AG09309 (cell line): ENCODE results near the gene ADGRV1.
A peak's percentile ranks its signal among the peaks of the same experiment; 100 is the strongest.

Experiments used
- DNase-seq: peaks from one replicate; pipeline ENCODE4 v3.0.0-alpha.2; 2010; ENCODE audit warnings: low read depth
- H3K4me3 ChIP-seq: 2 replicates; pipeline ENCODE4 v1.5.1; 2011; ENCODE audit warnings: mild to moderate bottlenecking, low read depth, low read length, moderate library complexity; ENCODE audit not compliant: control insufficient read depth
- TF ChIP-seq, protein P1 (sequence below): IDR thresholded peaks from 2 replicates; pipeline ENCODE4 v1.5.1; 2011; ENCODE audit warnings: mild to moderate bottlenecking, low read depth, low read length, inconsistent platforms; ENCODE audit not compliant: insufficient read depth, control insufficient read depth; ENCODE audit errors: missing control alignments

The ADGRV1 gene

DNA sequence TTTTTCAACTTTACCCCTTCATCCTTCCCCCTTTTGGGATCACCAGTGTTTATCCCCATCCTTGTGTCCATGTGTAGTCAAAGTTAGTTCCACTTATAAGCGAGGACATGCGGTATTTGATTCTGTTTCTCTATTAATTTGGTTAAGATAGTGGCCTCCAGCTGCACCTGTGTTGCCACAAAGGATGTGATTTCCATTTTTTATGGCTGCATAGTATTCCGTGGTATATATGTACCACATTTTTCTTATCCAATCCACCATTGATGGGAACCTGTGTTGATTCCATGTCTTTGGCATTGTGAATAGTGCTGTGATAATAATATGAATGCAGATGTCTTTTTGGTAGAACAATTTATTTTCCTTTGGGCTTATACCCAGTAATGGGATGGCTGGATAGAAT is 572.2 kb downstream of the ADGRV1 start:
- no peak overlapping the region for H3K4me3 ChIP-seq
- no peak for DNase-seq
- TF ChIP-seq, protein P1, sequence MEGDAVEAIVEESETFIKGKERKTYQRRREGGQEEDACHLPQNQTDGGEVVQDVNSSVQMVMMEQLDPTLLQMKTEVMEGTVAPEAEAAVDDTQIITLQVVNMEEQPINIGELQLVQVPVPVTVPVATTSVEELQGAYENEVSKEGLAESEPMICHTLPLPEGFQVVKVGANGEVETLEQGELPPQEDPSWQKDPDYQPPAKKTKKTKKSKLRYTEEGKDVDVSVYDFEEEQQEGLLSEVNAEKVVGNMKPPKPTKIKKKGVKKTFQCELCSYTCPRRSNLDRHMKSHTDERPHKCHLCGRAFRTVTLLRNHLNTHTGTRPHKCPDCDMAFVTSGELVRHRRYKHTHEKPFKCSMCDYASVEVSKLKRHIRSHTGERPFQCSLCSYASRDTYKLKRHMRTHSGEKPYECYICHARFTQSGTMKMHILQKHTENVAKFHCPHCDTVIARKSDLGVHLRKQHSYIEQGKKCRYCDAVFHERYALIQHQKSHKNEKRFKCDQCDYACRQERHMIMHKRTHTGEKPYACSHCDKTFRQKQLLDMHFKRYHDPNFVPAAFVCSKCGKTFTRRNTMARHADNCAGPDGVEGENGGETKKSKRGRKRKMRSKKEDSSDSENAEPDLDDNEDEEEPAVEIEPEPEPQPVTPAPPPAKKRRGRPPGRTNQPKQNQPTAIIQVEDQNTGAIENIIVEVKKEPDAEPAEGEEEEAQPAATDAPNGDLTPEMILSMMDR, result no peak

DNA sequence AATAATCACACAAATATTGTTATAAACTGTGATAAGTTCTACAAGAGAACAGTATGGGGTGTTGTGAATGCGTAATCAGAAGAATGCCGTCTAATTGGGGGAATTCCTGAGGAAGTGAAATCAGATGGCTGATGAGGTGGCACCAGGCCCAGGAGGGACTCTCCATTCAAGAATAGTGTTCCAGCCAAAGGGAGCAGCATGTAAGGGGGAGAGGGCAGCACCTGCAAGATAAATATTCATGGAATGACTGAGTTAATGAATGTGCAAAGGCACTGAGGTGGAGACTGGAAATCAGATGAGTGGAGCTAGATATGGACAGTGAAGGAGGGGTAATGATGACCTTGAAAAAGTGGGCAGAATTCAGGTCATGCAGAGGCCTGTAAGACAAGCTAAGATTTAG is 574.0 kb downstream of the ADGRV1 start:
- no peak overlapping the region for H3K4me3 ChIP-seq
- TF ChIP-seq, protein P1, result no peak
- no peak for DNase-seq

DNA sequence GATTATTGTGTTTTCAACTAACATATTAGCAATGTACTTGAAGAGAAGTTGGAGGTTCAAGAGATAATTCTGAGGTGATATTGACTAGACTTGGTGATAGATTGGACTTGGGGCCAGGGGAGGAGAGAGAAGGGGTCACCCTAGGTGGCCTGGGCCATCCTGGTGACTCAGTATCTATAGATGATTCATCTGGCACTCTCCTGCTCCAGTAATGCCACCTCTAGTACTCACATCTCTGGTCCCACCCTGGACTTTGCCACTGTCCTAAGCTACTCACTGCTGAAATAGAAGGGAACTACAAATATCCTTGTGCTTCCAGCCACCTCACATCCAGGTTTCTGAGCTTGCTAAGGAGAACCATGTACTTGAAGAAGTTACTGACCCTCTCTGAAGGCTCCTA is 574.6 kb downstream of the ADGRV1 start:
- TF ChIP-seq, protein P1, result no peak
- H3K4me3 ChIP-seq, result no peak overlapping the region
- no peak for DNase-seq

DNA sequence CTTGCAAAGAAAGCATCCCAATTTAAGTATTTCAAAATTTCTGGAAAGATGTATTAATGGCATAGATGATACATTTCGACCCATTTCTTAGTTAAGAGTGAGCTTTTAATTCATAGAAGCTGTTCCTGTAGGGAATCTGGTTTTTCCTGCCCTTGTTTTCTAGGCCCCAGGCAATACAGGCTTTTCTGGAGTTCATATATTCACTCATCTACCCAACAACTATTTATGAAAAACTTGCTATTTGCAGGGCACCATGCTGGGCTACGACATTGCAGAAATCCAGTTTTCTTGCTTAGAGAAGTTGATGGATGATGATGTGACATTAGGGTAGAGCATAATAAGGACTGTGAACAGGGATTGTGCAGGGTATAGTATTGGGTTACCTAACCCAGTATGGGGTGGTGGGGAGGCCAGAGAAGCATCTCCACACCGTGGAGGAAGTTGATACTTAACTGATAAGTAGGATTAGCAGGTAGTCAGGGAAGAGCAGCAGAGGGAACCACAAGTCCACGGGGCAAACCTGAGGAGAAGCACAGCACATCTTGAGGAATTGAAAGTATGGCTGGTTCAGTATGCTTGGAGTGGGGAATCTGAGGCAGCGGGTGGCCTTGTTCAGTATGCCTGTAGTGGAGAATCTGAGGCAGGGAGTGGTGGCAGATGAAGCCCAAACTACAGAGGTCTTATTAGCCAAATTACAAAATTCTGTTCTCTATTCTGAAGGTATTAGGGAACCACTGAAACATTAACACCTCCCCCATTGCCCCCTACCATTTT is 577.1 kb downstream of the ADGRV1 start:
- TF ChIP-seq, protein P1, result no peak
- no peak for DNase-seq
- no peak overlapping the region for H3K4me3 ChIP-seq

DNA sequence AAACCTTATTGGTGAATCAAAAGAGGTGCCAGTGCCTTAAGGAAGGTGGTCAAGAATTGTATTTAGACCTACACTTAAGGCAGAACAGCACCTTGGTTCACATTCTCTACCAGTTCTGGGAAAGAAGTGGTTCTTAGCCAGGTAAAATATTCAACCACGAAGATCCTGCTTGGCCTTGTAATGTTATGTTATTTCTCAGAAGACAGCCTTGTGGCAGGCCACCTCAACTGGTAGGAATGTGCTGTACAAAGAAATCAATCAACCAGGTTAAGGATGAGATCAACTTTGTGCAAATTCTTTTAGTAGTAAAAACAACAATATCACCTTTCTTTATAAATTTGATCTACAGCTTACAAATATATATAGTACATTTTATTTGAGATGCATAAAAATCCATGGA is 577.7 kb downstream of the ADGRV1 start:
- H3K4me3 ChIP-seq, result no peak overlapping the region
- DNase-seq, result no peak
- TF ChIP-seq, protein P1, result peak; percentile 20

DNA sequence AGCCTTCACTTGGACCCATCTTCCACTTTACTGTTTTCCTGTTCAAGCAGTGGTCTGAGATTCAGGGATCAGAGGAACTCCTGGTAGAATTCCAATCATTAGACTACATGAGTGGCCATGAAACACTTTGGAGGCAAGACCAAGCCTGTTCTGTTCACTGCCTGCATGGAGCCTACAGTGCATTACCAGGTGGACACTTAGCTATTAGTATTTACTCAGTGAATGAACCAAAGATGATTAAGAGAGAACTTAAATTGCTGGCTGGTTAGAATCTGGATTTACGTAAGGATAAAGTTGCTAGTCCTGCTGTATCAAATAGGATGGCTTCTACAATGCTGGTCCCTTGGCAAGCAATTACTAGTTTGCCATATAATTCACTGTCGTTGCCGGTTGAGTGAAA is 579.0 kb downstream of the ADGRV1 start:
- H3K4me3 ChIP-seq, result no peak overlapping the region
- no peak for DNase-seq
- TF ChIP-seq, protein P1, result no peak
